ENCODE data around the gene LRRC52.

Gene LRRC52

DNA sequence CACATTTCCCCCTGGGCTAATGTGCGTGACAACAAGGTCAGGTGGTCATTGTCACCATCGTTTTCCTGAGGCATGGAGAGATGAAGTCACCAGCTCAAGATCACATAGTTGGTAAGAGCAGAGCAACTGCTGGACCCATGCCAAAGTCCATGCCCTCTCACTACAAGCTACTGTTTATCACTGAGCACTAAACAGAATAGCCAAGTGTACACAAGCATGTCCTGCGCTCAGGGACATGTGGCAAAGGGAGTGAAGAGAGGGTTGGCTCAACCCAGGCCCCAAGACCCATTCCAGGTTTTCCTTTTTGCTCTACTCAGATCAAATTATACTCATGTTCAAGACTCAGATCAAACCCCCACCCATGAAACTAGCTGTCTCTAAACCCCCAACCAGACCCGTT, 20.8 kb downstream of the LRRC52 start:
- TF ChIP-seq, protein P1, sequence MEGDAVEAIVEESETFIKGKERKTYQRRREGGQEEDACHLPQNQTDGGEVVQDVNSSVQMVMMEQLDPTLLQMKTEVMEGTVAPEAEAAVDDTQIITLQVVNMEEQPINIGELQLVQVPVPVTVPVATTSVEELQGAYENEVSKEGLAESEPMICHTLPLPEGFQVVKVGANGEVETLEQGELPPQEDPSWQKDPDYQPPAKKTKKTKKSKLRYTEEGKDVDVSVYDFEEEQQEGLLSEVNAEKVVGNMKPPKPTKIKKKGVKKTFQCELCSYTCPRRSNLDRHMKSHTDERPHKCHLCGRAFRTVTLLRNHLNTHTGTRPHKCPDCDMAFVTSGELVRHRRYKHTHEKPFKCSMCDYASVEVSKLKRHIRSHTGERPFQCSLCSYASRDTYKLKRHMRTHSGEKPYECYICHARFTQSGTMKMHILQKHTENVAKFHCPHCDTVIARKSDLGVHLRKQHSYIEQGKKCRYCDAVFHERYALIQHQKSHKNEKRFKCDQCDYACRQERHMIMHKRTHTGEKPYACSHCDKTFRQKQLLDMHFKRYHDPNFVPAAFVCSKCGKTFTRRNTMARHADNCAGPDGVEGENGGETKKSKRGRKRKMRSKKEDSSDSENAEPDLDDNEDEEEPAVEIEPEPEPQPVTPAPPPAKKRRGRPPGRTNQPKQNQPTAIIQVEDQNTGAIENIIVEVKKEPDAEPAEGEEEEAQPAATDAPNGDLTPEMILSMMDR (IDR thresholded peaks at IDR 0.05; ENCODE audit: low read depth, low read length): no peak
- no peak overlapping the region for H3K4me3 ChIP-seq (replicated peaks in 1 of 2; ENCODE audit: low read depth in 2 of 2, low read length in 2 of 2)

GRCh38 chr1:165565751-165566490, 22.1 kb downstream of the LRRC52 start:
- DNase-seq (ENCODE audit: low read depth in 2 of 2): no peak
- TF ChIP-seq, protein P1 (IDR thresholded peaks at IDR 0.05; ENCODE audit: low read depth, low read length): no peak
- H3K4me3 ChIP-seq (replicated peaks in 1 of 2; ENCODE audit: low read depth in 2 of 2, low read length in 2 of 2): no peak overlapping the region

More for the DNA sequence above, 20.8 kb downstream of the LRRC52 start:
- DNase-seq (ENCODE audit: low read depth in 2 of 2): no peak

GRCh38 chr1:165570078-165570477, 26.3 kb downstream of the LRRC52 start:
- TF ChIP-seq, protein P1 (IDR thresholded peaks at IDR 0.05; ENCODE audit: low read depth, low read length): no peak
- no peak overlapping the region for H3K4me3 ChIP-seq (replicated peaks in 1 of 2; ENCODE audit: low read depth in 2 of 2, low read length in 2 of 2)
- no peak for DNase-seq (ENCODE audit: low read depth in 2 of 2)

GRCh38 chr1:165573787-165574186, 30.0 kb downstream of the LRRC52 start:
- no peak overlapping the region for H3K4me3 ChIP-seq (replicated peaks in 1 of 2; ENCODE audit: low read depth in 2 of 2, low read length in 2 of 2)
- no peak for DNase-seq (ENCODE audit: low read depth in 2 of 2)
- TF ChIP-seq, protein P1 (IDR thresholded peaks at IDR 0.05; ENCODE audit: low read depth, low read length): no peak

DNA sequence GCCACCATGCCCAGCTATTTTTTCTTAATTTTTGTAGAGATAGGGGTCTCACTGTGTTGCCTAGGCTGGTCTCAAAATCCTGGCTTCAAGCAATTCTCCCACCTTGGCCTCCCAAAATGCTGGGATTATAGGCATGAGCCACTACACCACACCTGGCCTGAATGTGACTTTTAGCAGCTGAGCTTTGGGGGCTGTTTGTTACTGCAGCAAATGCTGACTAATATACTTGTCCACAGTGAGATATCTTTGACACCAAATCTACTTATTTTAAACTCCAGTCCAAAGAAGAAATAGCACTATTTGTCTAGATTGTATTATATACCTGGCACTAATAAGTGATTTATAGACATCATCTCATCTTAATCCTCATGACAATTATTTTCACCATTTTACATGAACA, 30.5 kb downstream of the LRRC52 start:
- no peak for DNase-seq (ENCODE audit: low read depth in 2 of 2)
- H3K4me3 ChIP-seq (replicated peaks in 1 of 2; ENCODE audit: low read depth in 2 of 2, low read length in 2 of 2): no peak overlapping the region
- TF ChIP-seq, protein P1 (IDR thresholded peaks at IDR 0.05; ENCODE audit: low read depth, low read length): no peak

DNA sequence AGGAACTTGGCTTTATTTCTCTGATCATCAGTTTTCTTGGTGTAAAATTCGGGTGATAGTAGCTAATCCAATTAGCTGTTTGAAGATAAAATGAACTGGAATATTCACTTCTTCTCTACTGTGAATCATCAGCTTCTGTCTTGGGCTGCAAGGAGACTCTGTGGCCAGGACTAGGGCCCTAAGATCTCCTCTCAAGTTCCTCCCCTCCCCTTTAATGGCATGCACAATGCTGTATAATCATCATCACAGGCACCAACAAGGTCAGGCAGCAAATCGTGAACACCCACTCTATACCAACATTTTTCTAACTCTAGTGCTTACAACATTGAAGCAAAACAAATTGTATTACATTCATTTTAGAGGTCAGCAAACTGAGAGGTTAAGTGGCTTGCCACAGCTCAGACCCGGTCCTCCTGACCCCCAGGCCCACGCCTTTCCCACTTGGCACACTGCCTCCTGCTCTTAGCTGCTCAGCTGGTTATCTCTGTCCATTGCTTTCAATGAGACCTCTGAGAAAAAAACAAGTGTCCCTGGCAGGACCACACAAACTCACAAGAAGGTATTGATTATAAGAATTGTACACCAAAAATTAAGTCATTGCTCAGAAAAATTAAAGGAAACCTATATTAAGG, 31.8 kb downstream of the LRRC52 start:
- H3K4me3 ChIP-seq (replicated peaks in 1 of 2; ENCODE audit: low read depth in 2 of 2, low read length in 2 of 2): no peak overlapping the region
- no peak for DNase-seq (ENCODE audit: low read depth in 2 of 2)
- TF ChIP-seq, protein P1 (IDR thresholded peaks at IDR 0.05; ENCODE audit: low read depth, low read length): no peak

Data from cardiac fibroblast (primary cell).